ENCODE data around the gene LORICRIN. TPM values are rescaled to one million over a fixed set of nuclear protein-coding genes. Genes with fewer than 3 reads are reported as not detected.

LORICRIN gene
- total RNA-seq, 1 donor from 2014 or later, result not detected

DNA sequence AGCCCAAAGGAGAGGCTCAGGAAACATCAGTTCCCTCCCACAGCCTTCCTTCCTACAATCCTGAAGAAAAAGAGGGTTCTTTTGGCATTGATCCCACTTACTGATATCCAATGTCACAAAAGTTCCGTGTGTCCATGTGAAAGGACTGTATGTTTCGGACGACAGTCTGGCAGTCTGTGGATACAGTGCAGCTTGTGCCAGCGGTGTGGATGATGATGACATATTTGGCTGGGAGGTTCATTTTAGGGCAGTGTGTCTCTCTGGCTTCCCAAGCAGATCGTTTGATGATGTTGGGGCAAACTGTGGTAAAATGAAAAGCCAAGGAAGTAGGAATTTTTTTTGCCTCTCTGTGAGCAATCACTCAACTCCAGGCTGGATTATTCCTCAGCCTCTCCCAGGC is 42.8 kb downstream of the LORICRIN start:
- DNase-seq (ENCODE audit: low spot score) (no peak), ATAC-seq (no peak)

DNA sequence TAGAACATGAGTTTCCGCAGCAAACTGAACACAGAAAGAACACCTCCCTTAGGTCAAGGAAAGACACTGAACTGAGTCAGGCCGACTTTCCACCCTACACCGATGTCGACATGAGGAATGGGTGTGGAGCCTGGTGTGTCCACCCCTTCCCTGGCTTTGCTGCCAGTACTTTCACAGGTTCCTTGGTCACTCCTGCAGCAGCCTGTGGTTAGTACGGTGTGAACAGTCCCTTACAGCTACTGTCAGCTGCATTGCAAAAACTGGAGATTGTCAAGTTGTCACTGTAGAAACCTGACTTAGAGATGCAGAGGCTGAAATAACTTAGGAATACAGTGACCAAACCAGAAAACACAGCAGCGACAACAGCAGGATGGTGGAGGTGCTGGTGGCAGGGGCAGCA is 46.2 kb downstream of the LORICRIN start:
- ATAC-seq (no peak), DNase-seq (ENCODE audit: low spot score) (no peak)

GRCh38 chr1:153306303-153307220 is 47.1 kb downstream of the LORICRIN start:
- ATAC-seq, result no peak

DNA sequence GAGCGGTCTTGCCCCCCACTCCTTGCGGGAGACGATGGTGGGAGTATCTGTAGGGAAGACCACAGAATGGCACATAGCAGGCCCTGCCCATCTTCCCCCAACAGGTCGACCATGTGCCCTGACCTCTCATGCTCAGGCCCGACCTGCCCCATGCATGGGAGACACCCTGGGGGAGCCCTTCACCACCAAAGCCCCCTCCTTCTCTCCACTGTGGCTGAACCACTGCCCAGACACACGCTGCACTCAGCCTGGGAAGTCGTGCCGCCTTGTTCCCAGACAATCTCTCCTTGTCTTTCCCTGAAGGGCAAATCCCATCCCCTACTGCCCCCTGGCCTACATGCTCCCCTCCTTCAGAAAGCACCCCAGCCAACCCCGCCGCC is 47.7 kb downstream of the LORICRIN start:
- no peak for ATAC-seq
- DNase-seq (ENCODE audit: low spot score), result no peak

More at GRCh38 chr1:153306303-153307220, 47.1 kb downstream of the LORICRIN start:
- no peak for DNase-seq (ENCODE audit: low spot score)

DNA sequence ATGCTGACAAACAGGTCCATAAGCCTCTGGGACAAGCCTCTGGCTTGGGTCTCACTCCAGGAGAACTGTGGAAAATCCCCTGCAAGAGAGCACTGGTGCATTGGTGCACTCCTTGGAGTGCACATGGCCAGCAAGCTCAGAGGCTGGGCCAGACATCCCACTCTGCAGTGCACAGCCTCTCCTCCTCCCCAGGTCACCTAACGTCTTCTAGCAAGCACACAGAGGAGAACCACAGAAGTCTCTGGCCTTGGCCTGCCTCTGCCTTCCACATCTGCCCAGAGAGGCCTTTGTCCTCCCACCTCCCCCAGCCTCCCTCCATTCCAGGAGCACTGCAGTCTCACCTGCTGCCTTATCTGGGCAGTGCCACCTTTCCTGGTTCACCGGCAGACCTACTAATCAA is 49.1 kb downstream of the LORICRIN start:
- DNase-seq (ENCODE audit: low spot score), result no peak
- ATAC-seq, result no peak

DNA sequence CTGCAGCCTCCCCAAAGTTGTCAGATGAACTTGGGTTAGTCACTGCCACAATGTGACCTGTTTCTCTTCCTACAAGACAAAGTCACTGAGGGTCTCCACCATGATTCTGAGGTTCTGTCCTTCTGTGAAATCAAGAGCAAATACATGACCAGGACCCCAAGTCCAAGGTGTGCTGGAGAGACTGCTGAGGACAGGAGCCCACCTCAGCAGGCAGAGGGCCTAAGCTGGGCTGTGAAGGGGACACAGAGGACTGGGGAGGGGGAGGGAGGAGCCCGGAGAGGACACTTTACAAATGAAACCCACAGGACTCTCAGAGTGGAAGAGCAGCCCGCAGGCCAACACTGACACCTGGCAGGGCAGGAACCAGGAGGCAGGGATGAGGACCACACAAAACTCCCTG is 50.0 kb downstream of the LORICRIN start:
- ATAC-seq, result no peak

GRCh38 chr1:153310526-153310925 is 51.0 kb downstream of the LORICRIN start:
- ATAC-seq, result no peak
- no peak for DNase-seq (ENCODE audit: low spot score)

More for the DNA sequence above, 50.0 kb downstream of the LORICRIN start:
- no peak for DNase-seq (ENCODE audit: low spot score)

Other genes with a start within 250 kb of the LORICRIN start
- gene SPRR1B, start 228.5 kb upstream of the LORICRIN start, total RNA-seq, result not detected
- gene SPRR2D, start 218.6 kb upstream of the LORICRIN start, total RNA-seq, result not detected
- not detected for gene SPRR2A, start 202.2 kb upstream of the LORICRIN start, total RNA-seq
- gene SPRR2B, start 188.1 kb upstream of the LORICRIN start, total RNA-seq, result not detected
- not detected for gene SPRR2E, start 165.2 kb upstream of the LORICRIN start, total RNA-seq
- not detected for gene SPRR2F, start 146.2 kb upstream of the LORICRIN start, total RNA-seq
- gene SPRR2G, start 108.8 kb upstream of the LORICRIN start, total RNA-seq, result not detected
- not detected for gene LELP1, start 56.3 kb upstream of the LORICRIN start, total RNA-seq
- not detected for gene PRR9, start 42.1 kb upstream of the LORICRIN start, total RNA-seq
- not detected for gene PGLYRP3, start 53.3 kb downstream of the LORICRIN start, total RNA-seq
- not detected for gene PGLYRP4, start 89.2 kb downstream of the LORICRIN start, total RNA-seq
- 36.3 TPM for gene S100A9, start 98.2 kb downstream of the LORICRIN start, total RNA-seq
- gene S100A12, start 115.9 kb downstream of the LORICRIN start, total RNA-seq, result 1.2 TPM
- gene S100A8, start 131.4 kb downstream of the LORICRIN start, total RNA-seq, result 23.7 TPM
- not detected for gene S100A7A, start 156.8 kb downstream of the LORICRIN start, total RNA-seq
- not detected for gene S100A7, start 201.0 kb downstream of the LORICRIN start, total RNA-seq

All from left lobe of liver (tissue), 2 donors.